ENCODE results near the gene HDAC4.

DNA sequence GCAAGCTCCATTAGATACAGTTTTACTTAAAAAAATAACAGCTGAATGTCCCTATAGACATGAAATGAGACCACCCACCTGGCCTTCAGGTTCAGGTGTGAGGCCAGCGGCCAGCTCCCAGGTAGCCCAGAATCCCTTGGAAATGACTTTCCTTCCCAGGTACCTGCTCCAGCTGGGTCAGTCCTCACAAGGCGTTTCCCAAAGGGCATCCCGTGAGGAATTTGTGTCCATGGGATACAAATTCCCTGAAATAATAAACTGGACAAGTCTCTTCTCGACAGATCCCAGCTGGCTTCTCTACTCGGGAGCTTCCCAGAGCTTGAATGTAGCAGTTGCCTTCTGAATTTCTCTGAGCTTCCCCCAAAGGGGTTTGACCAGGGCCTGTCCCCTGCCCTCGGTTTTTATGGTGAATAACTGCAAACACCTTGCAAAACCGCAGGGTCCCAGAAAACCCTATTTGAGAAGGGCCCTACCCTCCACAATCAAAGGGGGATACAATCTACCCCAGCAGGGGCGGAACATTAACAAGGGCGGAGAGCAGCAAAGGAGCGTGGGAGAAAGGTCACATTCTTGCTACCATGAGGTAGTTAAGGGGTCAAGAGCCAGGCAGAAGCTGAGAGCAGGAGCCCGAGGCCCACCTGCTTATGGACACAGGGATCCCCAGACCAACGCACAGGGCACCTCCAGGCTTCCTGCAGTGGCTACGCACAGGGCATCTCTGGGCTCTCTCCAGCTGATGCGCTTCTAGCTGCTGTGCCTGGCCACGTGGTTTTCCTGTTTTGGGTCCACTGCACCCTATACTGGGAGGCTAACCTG, 107.7 kb downstream of the HDAC4 start:
- TF ChIP-seq, protein P1, sequence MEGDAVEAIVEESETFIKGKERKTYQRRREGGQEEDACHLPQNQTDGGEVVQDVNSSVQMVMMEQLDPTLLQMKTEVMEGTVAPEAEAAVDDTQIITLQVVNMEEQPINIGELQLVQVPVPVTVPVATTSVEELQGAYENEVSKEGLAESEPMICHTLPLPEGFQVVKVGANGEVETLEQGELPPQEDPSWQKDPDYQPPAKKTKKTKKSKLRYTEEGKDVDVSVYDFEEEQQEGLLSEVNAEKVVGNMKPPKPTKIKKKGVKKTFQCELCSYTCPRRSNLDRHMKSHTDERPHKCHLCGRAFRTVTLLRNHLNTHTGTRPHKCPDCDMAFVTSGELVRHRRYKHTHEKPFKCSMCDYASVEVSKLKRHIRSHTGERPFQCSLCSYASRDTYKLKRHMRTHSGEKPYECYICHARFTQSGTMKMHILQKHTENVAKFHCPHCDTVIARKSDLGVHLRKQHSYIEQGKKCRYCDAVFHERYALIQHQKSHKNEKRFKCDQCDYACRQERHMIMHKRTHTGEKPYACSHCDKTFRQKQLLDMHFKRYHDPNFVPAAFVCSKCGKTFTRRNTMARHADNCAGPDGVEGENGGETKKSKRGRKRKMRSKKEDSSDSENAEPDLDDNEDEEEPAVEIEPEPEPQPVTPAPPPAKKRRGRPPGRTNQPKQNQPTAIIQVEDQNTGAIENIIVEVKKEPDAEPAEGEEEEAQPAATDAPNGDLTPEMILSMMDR (IDR thresholded peaks at IDR 0.05) = no peak
- no peak for TF ChIP-seq POLR2A (IDR thresholded peaks at IDR 0.05)
